Subcutaneous adipose tissue (tissue), 4 donors: ENCODE data around the gene ACOX3. TPM values are rescaled to one million over a fixed set of nuclear protein-coding genes. Genes with fewer than 3 reads are reported as not detected.

Source experiments
- CTCF ChIP-seq: fragments of 450-650 bp; IDR thresholded peaks from one replicate; pipeline ENCODE4 v1.5.1; 2016; ENCODE audit warnings: low read depth, mild to moderate bottlenecking, control low read depth, antibody characterized with exemption, moderate library complexity
- total RNA-seq, 4 donors: library from RNA; depleted of rRNA; stranded (reverse); fragments of >200 nt; gene quantifications; one replicate each; pipeline ENCODE4 v1.1.0, GENCODE V29; 2016

ACOX3 gene
- total RNA-seq, 4 donors from 2014 or later, result 12.2 to 33.7 (median 17.3) TPM

- no peak for TF ChIP-seq CTCF
These were observed 38.3 kb downstream of the ACOX3 start for GRCh38 chr4:8402181-8402597.

DNA sequence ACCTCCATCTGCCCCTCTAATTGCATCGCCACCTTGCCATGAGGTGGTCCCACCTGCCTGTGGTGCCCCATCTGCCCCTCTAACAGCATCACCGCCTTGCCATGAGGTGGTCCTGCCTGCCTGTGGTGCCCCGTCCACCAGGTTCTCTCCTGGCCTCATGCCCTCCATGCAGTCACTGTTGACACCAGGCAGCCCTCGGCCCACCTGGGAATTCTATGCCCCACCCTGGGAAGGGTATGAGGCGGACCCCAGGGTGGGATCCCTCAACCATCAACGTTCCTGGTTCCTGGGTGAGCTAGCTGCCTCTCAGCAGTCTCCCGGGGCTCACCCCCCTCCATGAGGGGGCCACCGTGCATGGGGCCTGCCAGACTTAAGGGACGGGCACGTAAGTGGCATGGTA is 38.9 kb downstream of the ACOX3 start:
- TF ChIP-seq CTCF, result no peak

DNA sequence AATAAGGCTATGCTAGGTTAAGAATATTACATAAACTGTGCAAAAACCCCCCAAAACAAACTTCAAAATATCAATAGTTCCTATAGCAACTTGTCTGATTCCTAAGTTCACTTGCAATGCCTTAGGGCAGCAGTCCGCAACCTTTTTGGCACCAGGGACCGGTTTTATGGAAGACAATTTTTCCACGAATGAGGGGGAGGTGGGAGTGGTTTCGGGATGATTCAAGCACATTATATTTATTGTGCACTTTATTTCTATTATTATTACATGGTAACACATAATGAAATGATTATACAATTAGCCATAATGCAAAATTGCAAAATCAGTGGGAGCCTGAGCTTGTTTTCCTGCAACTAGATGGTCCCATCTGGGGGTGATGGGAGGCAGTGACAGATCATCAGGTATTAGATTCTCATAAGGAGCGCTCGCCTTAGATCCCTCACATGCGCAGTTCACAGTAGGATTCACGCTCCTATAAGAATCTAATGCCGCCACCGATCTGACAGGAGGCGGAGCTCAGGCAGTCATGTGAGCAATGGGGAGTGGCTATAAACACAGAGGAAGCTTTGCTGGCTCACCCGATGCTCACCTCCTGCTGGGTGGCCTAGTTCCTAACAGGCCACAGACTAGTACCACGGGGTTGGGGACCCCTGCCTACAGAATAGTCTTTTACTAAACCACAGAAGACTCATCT is 39.7 kb downstream of the ACOX3 start:
- TF ChIP-seq CTCF, result no peak

- no peak for TF ChIP-seq CTCF
These were observed 41.2 kb downstream of the ACOX3 start for GRCh38 chr4:8399298-8399697.

DNA sequence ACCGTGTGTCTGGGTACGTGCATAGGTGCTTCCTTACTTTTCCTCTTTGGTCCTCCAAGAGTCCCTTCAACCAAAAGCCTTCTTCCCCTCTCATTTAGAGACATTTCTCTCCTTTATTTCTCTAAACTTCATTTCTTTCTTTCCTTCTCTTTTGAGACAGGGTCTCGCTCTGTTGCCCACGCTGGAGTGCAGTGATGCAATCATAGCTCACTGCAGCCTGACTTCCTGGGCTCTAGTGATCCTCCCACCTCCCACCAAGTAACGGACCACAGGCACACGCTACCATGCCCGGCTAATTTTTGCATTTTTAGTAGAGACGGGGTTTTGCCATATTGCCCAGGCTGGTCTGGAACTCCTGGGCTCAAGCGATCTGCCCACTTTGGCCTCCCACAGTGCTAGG is 42.2 kb downstream of the ACOX3 start:
- TF ChIP-seq CTCF, result no peak

GRCh38 chr4:8396762-8397406 is 43.6 kb downstream of the ACOX3 start:
- no peak for TF ChIP-seq CTCF

- TF ChIP-seq CTCF, result no peak
These were observed 44.8 kb downstream of the ACOX3 start for GRCh38 chr4:8395504-8396296.
